Smooth muscle cell (in vitro differentiated cells): ENCODE measurements around the gene CBX1. TPM values are rescaled to one million over a fixed set of nuclear protein-coding genes. Genes with fewer than 3 reads are reported as not detected.

Experiments used
- DNase-seq: peaks from one replicate; lab custom pipeline; 2025; ENCODE audit not compliant: unreplicated experiment; lab: John Stamatoyannopoulos, UW
- H2AFZ ChIP-seq: fragments of 200-600 bp; sonication (generic); 2 replicates; pipeline ENCODE4 v1.6.0; 2016; ENCODE audit warnings: antibody characterized with exemption, low read depth, mild to moderate bottlenecking
- H3F3A ChIP-seq: fragments of 200-600 bp; sonication (generic); 2 replicates; pipeline ENCODE4 v1.6.0; 2017; ENCODE audit warnings: antibody characterized with exemption, low read depth
- H3K27ac ChIP-seq: fragments of 200-600 bp; sonication (generic); 2 replicates; pipeline ENCODE4 v1.5.1; 2016; ENCODE audit warnings: low read depth, mild to moderate bottlenecking
- H3K27me3 ChIP-seq: fragments of 200-600 bp; sonication (generic); 2 replicates; pipeline ENCODE4 v1.6.1; 2016; ENCODE audit warnings: low read depth, mild to moderate bottlenecking
- H3K36me3 ChIP-seq: fragments of 200-600 bp; sonication (generic); 2 replicates; pipeline ENCODE4 v1.5.1; 2016; ENCODE audit warnings: low read depth
- H3K4me1 ChIP-seq: fragments of 200-600 bp; sonication (generic); 2 replicates; pipeline ENCODE4 v1.5.1; 2016; ENCODE audit warnings: low read depth
- H3K4me2 ChIP-seq: fragments of 200-600 bp; sonication (generic); 2 replicates; pipeline ENCODE4 v1.6.0; 2016; ENCODE audit warnings: mild to moderate bottlenecking
- H3K4me3 ChIP-seq: fragments of 200-600 bp; sonication (generic); 2 replicates; pipeline ENCODE4 v1.5.1; 2016; ENCODE audit warnings: mild to moderate bottlenecking
- H3K79me2 ChIP-seq: fragments of 200-600 bp; sonication (generic); 2 replicates; pipeline ENCODE4 v1.6.0; 2016; ENCODE audit warnings: low read depth, mild to moderate bottlenecking
- H3K9ac ChIP-seq: fragments of 200-600 bp; sonication (generic); 2 replicates; pipeline ENCODE4 v1.6.0; 2016; ENCODE audit warnings: low read depth
- H3K9me3 ChIP-seq: fragments of 200-600 bp; sonication (generic); replicated peaks from 2 replicates; pipeline ENCODE4 v1.5.1; 2016; ENCODE audit warnings: low read depth
- H4K20me1 ChIP-seq: fragments of 200-600 bp; sonication (generic); 2 replicates; pipeline ENCODE4 v1.6.0; 2016; ENCODE audit warnings: low read depth
- CTCF ChIP-seq: fragments of 200-600 bp; sonication (generic); IDR thresholded peaks from 2 replicates; pipeline ENCODE4 v1.5.1; 2017; ENCODE audit warnings: borderline replicate concordance, mild to moderate bottlenecking, antibody characterized with exemption; ENCODE audit not compliant: insufficient read depth, poor library complexity, severe bottlenecking
- WGBS: methylation state at CpG from one replicate; pipeline ENCODE4 v1.1.7; 2016; ENCODE audit warnings: low lambda C conversion rate; 5-methylcytosine and 5-hydroxymethylcytosine counted together
- polyA plus RNA-seq: library from polyadenylated mRNA; unstranded; fragments of >200 nt; fragmentation: Nextera tagmentation; extraction: Ambion mirVana; gene quantifications from 2 replicates; pipeline ENCODE4 v1.2.1, GENCODE V29; 2016
- total RNA-seq: library from RNA; depleted of rRNA; stranded (reverse); fragments of >200 nt; gene quantifications from 2 replicates; pipeline ENCODE4 v1.2.3, GENCODE V29; 2014

CBX1 gene
- total and polyA plus RNA-seq, 2 experiments from 2014 or later = 32.7 to 63.4 TPM

- 50% methylated on average over 8 of the region's 8 CpGs for WGBS
- peak overlapping the region; percentile 96 for H3K4me2 ChIP-seq
- peak overlapping the region; percentile 57 for H3K27ac ChIP-seq
- no peaks in the 10 kb centered on the region for H3K36me3 ChIP-seq
- H3K4me1 ChIP-seq = peaks cover 29% of the 10 kb centered on the region
- no peak for DNase-seq
- no peaks in the 10 kb centered on the region for H3K9me3 ChIP-seq
- no peaks in the 10 kb centered on the region for H4K20me1 ChIP-seq
- no peak overlapping the region for H2AFZ ChIP-seq
- H3F3A ChIP-seq = peaks cover 4% of the 10 kb centered on the region
- no peaks in the 10 kb centered on the region for H3K79me2 ChIP-seq
- no peak overlapping the region for H3K9ac ChIP-seq
- H3K4me3 ChIP-seq = peak overlapping the region; percentile 55
- no peaks in the 10 kb centered on the region for H3K27me3 ChIP-seq
- TF ChIP-seq CTCF = no peak
Observed at GRCh38 chr17:48025904-48026501, 75.3 kb downstream of the CBX1 start.

GRCh38 chr17:48025040-48025903 lies 76.0 kb downstream of the CBX1 start:
- no peaks in the 10 kb centered on the region for H3K27me3 ChIP-seq
- no peaks in the 10 kb centered on the region for H3K9me3 ChIP-seq
- H3F3A ChIP-seq = peaks cover 4% of the 10 kb centered on the region
- peak; percentile 95 for TF ChIP-seq CTCF
- H2AFZ ChIP-seq = peak overlapping the region; percentile 19
- H4K20me1 ChIP-seq = no peaks in the 10 kb centered on the region
- peak; percentile 98 for DNase-seq
- H3K4me1 ChIP-seq = peaks cover 29% of the 10 kb centered on the region
- peak overlapping the region; percentile 96 for H3K4me2 ChIP-seq
- H3K27ac ChIP-seq = peak overlapping the region; percentile 78
- WGBS = 1% methylated on average over 45 of the region's 56 CpGs
- H3K9ac ChIP-seq = peak overlapping the region; percentile 31
- H3K4me3 ChIP-seq = peak overlapping the region; percentile 59
- no peaks in the 10 kb centered on the region for H3K36me3 ChIP-seq
- no peaks in the 10 kb centered on the region for H3K79me2 ChIP-seq

GRCh38 chr17:48024149-48025039 lies 76.9 kb downstream of the CBX1 start:
- Histone ChIP-seq H3F3A (peaks cover 4% of the 10 kb centered on the region), H3K79me2 (no peaks in the 10 kb centered on the region), H3K36me3 (no peaks in the 10 kb centered on the region), H3K9me3 (no peaks in the 10 kb centered on the region), H3K27ac (peak overlapping the region; percentile 78), H2AFZ (peak overlapping the region; percentile 81), H3K9ac (peak overlapping the region; percentile 55), H3K4me3 (peak overlapping the region; percentile 59), H3K4me2 (peak overlapping the region; percentile 94), H4K20me1 (no peaks in the 10 kb centered on the region), H3K4me1 (peaks cover 29% of the 10 kb centered on the region), H3K27me3 (no peaks in the 10 kb centered on the region)
- no peak for TF ChIP-seq CTCF
- 3% methylated on average over 49 of the region's 54 CpGs for WGBS
- DNase-seq = no peak
